Measurements from ENCODE around the gene ALK. TPM values are rescaled to one million over a fixed set of nuclear protein-coding genes. Genes with fewer than 3 reads are reported as not detected.

Gene ALK
- total and polyA plus RNA-seq, 2 experiments from 2014 or later = 0.35 TPM; not detected in 1

DNA sequence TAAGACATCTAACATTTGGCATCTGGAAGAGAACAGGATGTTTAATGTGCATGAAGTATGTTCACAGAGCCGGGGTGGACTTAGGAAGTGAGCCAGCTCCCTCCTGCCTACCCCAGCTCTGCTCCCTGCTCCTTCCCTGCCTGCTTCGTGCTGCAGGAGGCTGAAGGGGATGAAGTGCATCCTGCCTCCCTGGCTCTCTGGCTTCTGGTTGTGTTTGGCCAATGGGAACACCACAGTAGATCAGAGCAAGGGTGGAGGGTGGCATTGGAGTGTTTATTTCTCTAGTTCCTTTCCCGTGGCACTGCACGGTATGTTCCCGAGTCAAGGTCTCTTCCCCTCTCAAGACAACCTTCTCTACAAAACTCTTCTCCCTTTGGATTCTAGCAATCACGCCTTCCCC is 426.3 kb downstream of the ALK start:
- no peaks in the 10 kb centered on the region for H3K27me3 Mint-ChIP-seq (ENCODE audit: insufficient read depth, low read depth, poor library complexity)
- no peak overlapping the region for H3K4me3 ChIP-seq
- TF ChIP-seq POLR2AphosphoS5 (IDR thresholded peaks at IDR 0.05; ENCODE audit: low read depth) (no peak), EZH2 (IDR thresholded peaks at IDR 0.05; ENCODE audit: low read depth, unreplicated experiment) (no peak), JUNB (IDR thresholded peaks at IDR 0.05; ENCODE audit: unreplicated experiment) (no peak), ZNF331 (CRISPR knock-in tag; IDR thresholded peaks at IDR 0.05; ENCODE audit: low read depth) (no peak), NANOG (IDR thresholded peaks at IDR 0.05; ENCODE audit: borderline replicate concordance) (no peak), ZNF114 (CRISPR knock-in tag; IDR thresholded peaks at IDR 0.05) (no peak), CREB1 (CRISPR knock-in tag; IDR thresholded peaks at IDR 0.05; ENCODE audit: low read depth) (no peak), STAT1 (IDR thresholded peaks at IDR 0.05; ENCODE audit: unreplicated experiment) (no peak), EZH2phosphoT487 (IDR thresholded peaks at IDR 0.05; ENCODE audit: unreplicated experiment) (no peak)
- TF ChIP-seq, protein P1, sequence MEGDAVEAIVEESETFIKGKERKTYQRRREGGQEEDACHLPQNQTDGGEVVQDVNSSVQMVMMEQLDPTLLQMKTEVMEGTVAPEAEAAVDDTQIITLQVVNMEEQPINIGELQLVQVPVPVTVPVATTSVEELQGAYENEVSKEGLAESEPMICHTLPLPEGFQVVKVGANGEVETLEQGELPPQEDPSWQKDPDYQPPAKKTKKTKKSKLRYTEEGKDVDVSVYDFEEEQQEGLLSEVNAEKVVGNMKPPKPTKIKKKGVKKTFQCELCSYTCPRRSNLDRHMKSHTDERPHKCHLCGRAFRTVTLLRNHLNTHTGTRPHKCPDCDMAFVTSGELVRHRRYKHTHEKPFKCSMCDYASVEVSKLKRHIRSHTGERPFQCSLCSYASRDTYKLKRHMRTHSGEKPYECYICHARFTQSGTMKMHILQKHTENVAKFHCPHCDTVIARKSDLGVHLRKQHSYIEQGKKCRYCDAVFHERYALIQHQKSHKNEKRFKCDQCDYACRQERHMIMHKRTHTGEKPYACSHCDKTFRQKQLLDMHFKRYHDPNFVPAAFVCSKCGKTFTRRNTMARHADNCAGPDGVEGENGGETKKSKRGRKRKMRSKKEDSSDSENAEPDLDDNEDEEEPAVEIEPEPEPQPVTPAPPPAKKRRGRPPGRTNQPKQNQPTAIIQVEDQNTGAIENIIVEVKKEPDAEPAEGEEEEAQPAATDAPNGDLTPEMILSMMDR (conservative IDR thresholded peaks at IDR 0.05; ENCODE audit: low read depth in 2 of 2) = no peak
- TF ChIP-seq, protein P2, sequence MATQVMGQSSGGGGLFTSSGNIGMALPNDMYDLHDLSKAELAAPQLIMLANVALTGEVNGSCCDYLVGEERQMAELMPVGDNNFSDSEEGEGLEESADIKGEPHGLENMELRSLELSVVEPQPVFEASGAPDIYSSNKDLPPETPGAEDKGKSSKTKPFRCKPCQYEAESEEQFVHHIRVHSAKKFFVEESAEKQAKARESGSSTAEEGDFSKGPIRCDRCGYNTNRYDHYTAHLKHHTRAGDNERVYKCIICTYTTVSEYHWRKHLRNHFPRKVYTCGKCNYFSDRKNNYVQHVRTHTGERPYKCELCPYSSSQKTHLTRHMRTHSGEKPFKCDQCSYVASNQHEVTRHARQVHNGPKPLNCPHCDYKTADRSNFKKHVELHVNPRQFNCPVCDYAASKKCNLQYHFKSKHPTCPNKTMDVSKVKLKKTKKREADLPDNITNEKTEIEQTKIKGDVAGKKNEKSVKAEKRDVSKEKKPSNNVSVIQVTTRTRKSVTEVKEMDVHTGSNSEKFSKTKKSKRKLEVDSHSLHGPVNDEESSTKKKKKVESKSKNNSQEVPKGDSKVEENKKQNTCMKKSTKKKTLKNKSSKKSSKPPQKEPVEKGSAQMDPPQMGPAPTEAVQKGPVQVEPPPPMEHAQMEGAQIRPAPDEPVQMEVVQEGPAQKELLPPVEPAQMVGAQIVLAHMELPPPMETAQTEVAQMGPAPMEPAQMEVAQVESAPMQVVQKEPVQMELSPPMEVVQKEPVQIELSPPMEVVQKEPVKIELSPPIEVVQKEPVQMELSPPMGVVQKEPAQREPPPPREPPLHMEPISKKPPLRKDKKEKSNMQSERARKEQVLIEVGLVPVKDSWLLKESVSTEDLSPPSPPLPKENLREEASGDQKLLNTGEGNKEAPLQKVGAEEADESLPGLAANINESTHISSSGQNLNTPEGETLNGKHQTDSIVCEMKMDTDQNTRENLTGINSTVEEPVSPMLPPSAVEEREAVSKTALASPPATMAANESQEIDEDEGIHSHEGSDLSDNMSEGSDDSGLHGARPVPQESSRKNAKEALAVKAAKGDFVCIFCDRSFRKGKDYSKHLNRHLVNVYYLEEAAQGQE (IDR thresholded peaks at IDR 0.05; ENCODE audit: unreplicated experiment) = no peak
- TF ChIP-seq, protein P3, sequence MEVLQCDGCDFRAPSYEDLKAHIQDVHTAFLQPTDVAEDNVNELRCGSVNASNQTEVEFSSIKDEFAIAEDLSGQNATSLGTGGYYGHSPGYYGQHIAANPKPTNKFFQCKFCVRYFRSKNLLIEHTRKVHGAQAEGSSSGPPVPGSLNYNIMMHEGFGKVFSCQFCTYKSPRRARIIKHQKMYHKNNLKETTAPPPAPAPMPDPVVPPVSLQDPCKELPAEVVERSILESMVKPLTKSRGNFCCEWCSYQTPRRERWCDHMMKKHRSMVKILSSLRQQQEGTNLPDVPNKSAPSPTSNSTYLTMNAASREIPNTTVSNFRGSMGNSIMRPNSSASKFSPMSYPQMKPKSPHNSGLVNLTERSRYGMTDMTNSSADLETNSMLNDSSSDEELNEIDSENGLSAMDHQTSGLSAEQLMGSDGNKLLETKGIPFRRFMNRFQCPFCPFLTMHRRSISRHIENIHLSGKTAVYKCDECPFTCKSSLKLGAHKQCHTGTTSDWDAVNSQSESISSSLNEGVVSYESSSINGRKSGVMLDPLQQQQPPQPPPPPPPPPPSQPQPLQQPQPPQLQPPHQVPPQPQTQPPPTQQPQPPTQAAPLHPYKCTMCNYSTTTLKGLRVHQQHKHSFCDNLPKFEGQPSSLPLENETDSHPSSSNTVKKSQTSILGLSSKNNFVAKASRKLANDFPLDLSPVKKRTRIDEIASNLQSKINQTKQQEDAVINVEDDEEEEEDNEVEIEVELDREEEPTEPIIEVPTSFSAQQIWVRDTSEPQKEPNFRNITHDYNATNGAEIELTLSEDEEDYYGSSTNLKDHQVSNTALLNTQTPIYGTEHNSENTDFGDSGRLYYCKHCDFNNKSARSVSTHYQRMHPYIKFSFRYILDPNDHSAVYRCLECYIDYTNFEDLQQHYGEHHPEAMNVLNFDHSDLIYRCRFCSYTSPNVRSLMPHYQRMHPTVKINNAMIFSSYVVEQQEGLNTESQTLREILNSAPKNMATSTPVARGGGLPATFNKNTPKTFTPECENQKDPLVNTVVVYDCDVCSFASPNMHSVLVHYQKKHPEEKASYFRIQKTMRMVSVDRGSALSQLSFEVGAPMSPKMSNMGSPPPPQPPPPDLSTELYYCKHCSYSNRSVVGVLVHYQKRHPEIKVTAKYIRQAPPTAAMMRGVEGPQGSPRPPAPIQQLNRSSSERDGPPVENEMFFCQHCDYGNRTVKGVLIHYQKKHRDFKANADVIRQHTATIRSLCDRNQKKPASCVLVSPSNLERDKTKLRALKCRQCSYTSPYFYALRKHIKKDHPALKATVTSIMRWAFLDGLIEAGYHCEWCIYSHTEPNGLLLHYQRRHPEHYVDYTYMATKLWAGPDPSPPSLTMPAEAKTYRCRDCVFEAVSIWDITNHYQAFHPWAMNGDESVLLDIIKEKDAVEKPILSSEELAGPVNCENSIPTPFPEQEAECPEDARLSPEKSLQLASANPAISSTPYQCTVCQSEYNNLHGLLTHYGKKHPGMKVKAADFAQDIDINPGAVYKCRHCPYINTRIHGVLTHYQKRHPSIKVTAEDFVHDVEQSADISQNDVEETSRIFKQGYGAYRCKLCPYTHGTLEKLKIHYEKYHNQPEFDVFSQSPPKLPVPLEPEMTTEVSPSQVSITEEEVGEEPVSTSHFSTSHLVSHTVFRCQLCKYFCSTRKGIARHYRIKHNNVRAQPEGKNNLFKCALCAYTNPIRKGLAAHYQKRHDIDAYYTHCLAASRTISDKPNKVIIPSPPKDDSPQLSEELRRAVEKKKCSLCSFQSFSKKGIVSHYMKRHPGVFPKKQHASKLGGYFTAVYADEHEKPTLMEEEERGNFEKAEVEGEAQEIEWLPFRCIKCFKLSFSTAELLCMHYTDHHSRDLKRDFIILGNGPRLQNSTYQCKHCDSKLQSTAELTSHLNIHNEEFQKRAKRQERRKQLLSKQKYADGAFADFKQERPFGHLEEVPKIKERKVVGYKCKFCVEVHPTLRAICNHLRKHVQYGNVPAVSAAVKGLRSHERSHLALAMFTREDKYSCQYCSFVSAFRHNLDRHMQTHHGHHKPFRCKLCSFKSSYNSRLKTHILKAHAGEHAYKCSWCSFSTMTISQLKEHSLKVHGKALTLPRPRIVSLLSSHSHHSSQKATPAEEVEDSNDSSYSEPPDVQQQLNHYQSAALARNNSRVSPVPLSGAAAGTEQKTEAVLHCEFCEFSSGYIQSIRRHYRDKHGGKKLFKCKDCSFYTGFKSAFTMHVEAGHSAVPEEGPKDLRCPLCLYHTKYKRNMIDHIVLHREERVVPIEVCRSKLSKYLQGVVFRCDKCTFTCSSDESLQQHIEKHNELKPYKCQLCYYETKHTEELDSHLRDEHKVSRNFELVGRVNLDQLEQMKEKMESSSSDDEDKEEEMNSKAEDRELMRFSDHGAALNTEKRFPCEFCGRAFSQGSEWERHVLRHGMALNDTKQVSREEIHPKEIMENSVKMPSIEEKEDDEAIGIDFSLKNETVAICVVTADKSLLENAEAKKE (CRISPR knock-in tag; IDR thresholded peaks at IDR 0.05) = no peak
- TF ChIP-seq, protein P4, sequence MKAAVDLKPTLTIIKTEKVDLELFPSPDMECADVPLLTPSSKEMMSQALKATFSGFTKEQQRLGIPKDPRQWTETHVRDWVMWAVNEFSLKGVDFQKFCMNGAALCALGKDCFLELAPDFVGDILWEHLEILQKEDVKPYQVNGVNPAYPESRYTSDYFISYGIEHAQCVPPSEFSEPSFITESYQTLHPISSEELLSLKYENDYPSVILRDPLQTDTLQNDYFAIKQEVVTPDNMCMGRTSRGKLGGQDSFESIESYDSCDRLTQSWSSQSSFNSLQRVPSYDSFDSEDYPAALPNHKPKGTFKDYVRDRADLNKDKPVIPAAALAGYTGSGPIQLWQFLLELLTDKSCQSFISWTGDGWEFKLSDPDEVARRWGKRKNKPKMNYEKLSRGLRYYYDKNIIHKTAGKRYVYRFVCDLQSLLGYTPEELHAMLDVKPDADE (IDR thresholded peaks at IDR 0.05) = no peak
- no peak overlapping the region for H2AFZ ChIP-seq
- H3K4me1 Mint-ChIP-seq = no peaks in the 10 kb centered on the region; the same call in none of the 3 replicates
- no peaks in the 10 kb centered on the region for H3K9me3 Mint-ChIP-seq
- H3K4me1 ChIP-seq (ENCODE audit: insufficient read depth) = no peaks in the 10 kb centered on the region
- H4K20me1 ChIP-seq (replicated peaks; ENCODE audit: insufficient read depth) = no peaks in the 10 kb centered on the region
- no peak overlapping the region for H3K4me2 ChIP-seq
- H3K36me3 Mint-ChIP-seq (ENCODE audit: low read depth) = no peaks in the 10 kb centered on the region
- H3K79me2 ChIP-seq (replicated peaks; ENCODE audit: insufficient read depth) = no peaks in the 10 kb centered on the region
- H3K27ac Mint-ChIP-seq = no peak overlapping the region
- no peaks in the 10 kb centered on the region for H3K36me3 ChIP-seq (ENCODE audit: insufficient read depth)
- H3K27ac ChIP-seq (ENCODE audit: low read depth) = no peak overlapping the region
- no peak overlapping the region for H3K4me3 Mint-ChIP-seq
- no peaks in the 10 kb centered on the region for H3F3A ChIP-seq (replicated peaks; ENCODE audit: low read depth)
- ATAC-seq (no peak), DNase-seq (ENCODE audit: low spot score) (no peak)
- peaks cover 9% of the 10 kb centered on the region for H3K9me2 ChIP-seq (ENCODE audit: insufficient read depth)
- no peaks in the 10 kb centered on the region for H3K27me3 ChIP-seq (ENCODE audit: insufficient read depth)
